K562 (cell line): ENCODE results near the gene OXT. TPM values are rescaled to one million over a fixed set of nuclear protein-coding genes. Genes with fewer than 3 reads are reported as not detected.
"Not testable (repeated sequence)": the region's sequence is repeated elsewhere in the genome, so short reads cannot be mapped to it uniquely, and the experiment has no call there.

Experiments
- ATF7 ChIP-seq: fragments of 450-650 bp; IDR thresholded peaks from 2 replicates; pipeline ENCODE4 v1.7.1; 2014; ENCODE audit warnings: mild to moderate bottlenecking, moderate library complexity
- CTBP1 ChIP-seq: fragments of 450-650 bp; IDR thresholded peaks from 2 replicates; pipeline ENCODE4 v1.6.1; 2016; ENCODE audit warnings: borderline replicate concordance
- DPF2 ChIP-seq: fragments of 450-650 bp; IDR thresholded peaks from 2 replicates; pipeline ENCODE4 v1.6.1; 2016
- EP400 ChIP-seq: fragments of 450-650 bp; IDR thresholded peaks from 2 replicates; pipeline ENCODE4 v1.6.1; 2017; ENCODE audit warnings: antibody characterized with exemption, mild to moderate bottlenecking, moderate library complexity
- FOXK2 ChIP-seq, 2 experiments: fragments of 450-650 bp; IDR thresholded peaks in 1 of 2; conservative IDR thresholded peaks in 1 of 2; 2 replicates each; pipeline ENCODE4 v1.6.1; 2016; ENCODE audit warnings: low read depth in 2 of 2, mild to moderate bottlenecking in 1 of 2
- KDM1A ChIP-seq, 2 experiments: fragments of 450-650 bp; IDR thresholded peaks; 2 replicates each; pipeline ENCODE4 v1.6.1; 2016; ENCODE audit warnings: mild to moderate bottlenecking in 2 of 2
- KLF16 ChIP-seq: IDR thresholded peaks from 2 replicates; pipeline ENCODE4 v1.6.1; 2016; ENCODE audit warnings: antibody characterized with exemption
- NCOR1 ChIP-seq: fragments of 450-650 bp; IDR thresholded peaks from 2 replicates; pipeline ENCODE4 v1.6.1; 2016; ENCODE audit warnings: mild to moderate bottlenecking, moderate library complexity
- RB1 ChIP-seq: fragments of 450-650 bp; IDR thresholded peaks from 2 replicates; pipeline ENCODE4 v1.6.1; 2017; ENCODE audit warnings: low read depth, mild to moderate bottlenecking
- polyA plus RNA-seq, 8 experiments: library from polyadenylated mRNA; depleted of rRNA in 4 of 8; stranded (reverse) in 5 of 8; unstranded in 3 of 8; fragments of >200 nt; fragmentation: Nextera tagmentation in 2 of 8; fragmentation: Illumina TruSeq in 1 of 8; extraction: Ambion mirVana in 2 of 8; extraction: Trizol in 1 of 8; gene quantifications; 2 replicates each; pipeline versions ENCODE4 v1.2.1 to v1.2.3, GENCODE V29; 2011 to 2014; ENCODE audit warnings: inconsistent platforms in 1 of 8, missing spikeins in 1 of 8
- total RNA-seq, 7 experiments: library from RNA; depleted of rRNA in 6 of 7; stranded (reverse); fragments of >200 nt in 6 of 7; fragmentation: Illumina TruSeq in 2 of 7; extraction: Trizol in 2 of 7; gene quantifications; 2 replicates each; pipeline versions ENCODE4 v1.2.1 to v1.2.3, GENCODE V29; 2011 to 2021; ENCODE audit warnings: low replicate concordance in 1 of 7
- TF ChIP-seq, protein P1 (sequence below), 3 experiments: IDR thresholded peaks in 2 of 3; conservative IDR thresholded peaks in 1 of 3; 2 replicates each; pipeline ENCODE4 v1.5.1; 2011 to 2012; ENCODE audit warnings: low read length in 3 of 3, mild to moderate bottlenecking in 3 of 3, control low read depth in 2 of 3, improper control_type of control experiment in 1 of 3, inconsistent platforms in 1 of 3, low read depth in 1 of 3, mixed read lengths in 1 of 3, moderate library complexity in 1 of 3; ENCODE audit not compliant: insufficient read depth in 2 of 3
- TF ChIP-seq, protein P2 (sequence below): sonication (generic); formaldehyde crosslinking; IDR thresholded peaks from 2 replicates; pipeline ENCODE4 v1.8.1; 2022; ENCODE audit warnings: missing genetic modification reagents
- TF ChIP-seq, protein P3 (sequence below), 2 experiments: fragments of 450-650 bp; formaldehyde crosslinking in 1 of 2; IDR thresholded peaks; 2 replicates each; pipeline versions ENCODE4 v1.4.0 to v1.6.1; 2014 to 2020; ENCODE audit warnings: mild to moderate bottlenecking in 2 of 2, borderline replicate concordance in 1 of 2, low read depth in 1 of 2
- TF ChIP-seq, protein P4 (sequence below): fragments of 450-650 bp; IDR thresholded peaks from 2 replicates; pipeline ENCODE4 v1.6.1; 2016; ENCODE audit warnings: missing biosample characterization, missing genetic modification characterization
- TF ChIP-seq, protein P5 (sequence below): fragments of 450-650 bp; formaldehyde crosslinking; IDR thresholded peaks from 2 replicates; pipeline ENCODE4 v1.4.0; 2022; ENCODE audit warnings: mild to moderate bottlenecking, moderate library complexity

The OXT gene
- total and polyA plus RNA-seq, 9 of the 15 experiments (the other 6 are each of a cell fraction or from before 2014, with no cell fraction given): not detected

DNA sequence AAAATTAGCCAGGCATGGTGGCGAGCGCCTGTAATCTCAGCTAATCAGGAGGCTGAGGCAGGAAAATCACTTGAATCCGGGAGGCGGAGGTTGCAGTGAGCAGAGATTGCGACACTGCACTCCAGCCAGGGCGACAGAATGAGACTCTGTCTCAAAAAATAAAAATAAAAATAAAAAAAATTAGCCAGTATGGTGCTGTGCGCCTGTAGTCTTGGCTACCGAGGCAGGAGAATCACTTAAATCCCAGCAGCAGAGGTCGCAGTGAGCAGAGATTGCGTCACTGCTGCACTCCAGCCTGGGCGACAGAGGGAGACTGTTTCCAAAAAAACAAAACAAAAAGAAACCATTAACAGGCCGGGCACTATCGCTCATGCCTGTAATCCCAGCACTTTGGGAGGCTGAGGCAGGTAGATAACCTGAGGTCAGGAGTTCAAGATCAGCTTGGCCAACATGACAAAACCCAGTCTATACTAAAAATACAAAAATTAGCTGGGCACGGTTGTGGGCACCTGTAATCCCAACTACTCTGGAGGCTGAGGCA lies 46.5 kb downstream of the OXT start (continued):
- TF ChIP-seq, protein P1, sequence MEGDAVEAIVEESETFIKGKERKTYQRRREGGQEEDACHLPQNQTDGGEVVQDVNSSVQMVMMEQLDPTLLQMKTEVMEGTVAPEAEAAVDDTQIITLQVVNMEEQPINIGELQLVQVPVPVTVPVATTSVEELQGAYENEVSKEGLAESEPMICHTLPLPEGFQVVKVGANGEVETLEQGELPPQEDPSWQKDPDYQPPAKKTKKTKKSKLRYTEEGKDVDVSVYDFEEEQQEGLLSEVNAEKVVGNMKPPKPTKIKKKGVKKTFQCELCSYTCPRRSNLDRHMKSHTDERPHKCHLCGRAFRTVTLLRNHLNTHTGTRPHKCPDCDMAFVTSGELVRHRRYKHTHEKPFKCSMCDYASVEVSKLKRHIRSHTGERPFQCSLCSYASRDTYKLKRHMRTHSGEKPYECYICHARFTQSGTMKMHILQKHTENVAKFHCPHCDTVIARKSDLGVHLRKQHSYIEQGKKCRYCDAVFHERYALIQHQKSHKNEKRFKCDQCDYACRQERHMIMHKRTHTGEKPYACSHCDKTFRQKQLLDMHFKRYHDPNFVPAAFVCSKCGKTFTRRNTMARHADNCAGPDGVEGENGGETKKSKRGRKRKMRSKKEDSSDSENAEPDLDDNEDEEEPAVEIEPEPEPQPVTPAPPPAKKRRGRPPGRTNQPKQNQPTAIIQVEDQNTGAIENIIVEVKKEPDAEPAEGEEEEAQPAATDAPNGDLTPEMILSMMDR (IDR thresholded peaks at IDR 0.05 in 2 of 3, conservative IDR thresholded peaks at IDR 0.05 in 1 of 3; ENCODE audit: insufficient read depth in 2 of 3, low read depth in 1 of 3, low read length in 3 of 3): peak; percentile 75 to 99 (median 99)
- TF ChIP-seq RB1 (peak; percentile 9; the same call in 1 of the 2 replicates), EP400 (0 out of 2 replicates have a peak, but pooled peaks have one; percentile 11), CTBP1 (peak; percentile 47; the same call in 1 of the 2 replicates), KDM1A (IDR thresholded peaks at IDR 0.05) (peak in 1 of 2 experiments; percentile 68), KLF16 (peak; percentile 28; the same call in 1 of the 2 replicates), ATF7 (peak; percentile 95), DPF2 (peak; percentile 37; the same call in 1 of the 2 replicates), NCOR1 (0 out of 2 replicates have a peak, but pooled peaks have one; percentile 12), FOXK2 (conservative IDR thresholded peaks at IDR 0.05 in 1 of 2, IDR thresholded peaks at IDR 0.05 in 1 of 2; ENCODE audit: low read depth in 2 of 2) (0 out of 4 replicates have a peak, but pooled peaks of 1 of the 2 experiments have one; percentile 15)
- TF ChIP-seq, protein P2, sequence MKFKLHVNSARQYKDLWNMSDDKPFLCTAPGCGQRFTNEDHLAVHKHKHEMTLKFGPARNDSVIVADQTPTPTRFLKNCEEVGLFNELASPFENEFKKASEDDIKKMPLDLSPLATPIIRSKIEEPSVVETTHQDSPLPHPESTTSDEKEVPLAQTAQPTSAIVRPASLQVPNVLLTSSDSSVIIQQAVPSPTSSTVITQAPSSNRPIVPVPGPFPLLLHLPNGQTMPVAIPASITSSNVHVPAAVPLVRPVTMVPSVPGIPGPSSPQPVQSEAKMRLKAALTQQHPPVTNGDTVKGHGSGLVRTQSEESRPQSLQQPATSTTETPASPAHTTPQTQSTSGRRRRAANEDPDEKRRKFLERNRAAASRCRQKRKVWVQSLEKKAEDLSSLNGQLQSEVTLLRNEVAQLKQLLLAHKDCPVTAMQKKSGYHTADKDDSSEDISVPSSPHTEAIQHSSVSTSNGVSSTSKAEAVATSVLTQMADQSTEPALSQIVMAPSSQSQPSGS (CRISPR knock-in tag): peak; percentile 78; the same call in 1 of the 2 replicates
- TF ChIP-seq, protein P3, sequence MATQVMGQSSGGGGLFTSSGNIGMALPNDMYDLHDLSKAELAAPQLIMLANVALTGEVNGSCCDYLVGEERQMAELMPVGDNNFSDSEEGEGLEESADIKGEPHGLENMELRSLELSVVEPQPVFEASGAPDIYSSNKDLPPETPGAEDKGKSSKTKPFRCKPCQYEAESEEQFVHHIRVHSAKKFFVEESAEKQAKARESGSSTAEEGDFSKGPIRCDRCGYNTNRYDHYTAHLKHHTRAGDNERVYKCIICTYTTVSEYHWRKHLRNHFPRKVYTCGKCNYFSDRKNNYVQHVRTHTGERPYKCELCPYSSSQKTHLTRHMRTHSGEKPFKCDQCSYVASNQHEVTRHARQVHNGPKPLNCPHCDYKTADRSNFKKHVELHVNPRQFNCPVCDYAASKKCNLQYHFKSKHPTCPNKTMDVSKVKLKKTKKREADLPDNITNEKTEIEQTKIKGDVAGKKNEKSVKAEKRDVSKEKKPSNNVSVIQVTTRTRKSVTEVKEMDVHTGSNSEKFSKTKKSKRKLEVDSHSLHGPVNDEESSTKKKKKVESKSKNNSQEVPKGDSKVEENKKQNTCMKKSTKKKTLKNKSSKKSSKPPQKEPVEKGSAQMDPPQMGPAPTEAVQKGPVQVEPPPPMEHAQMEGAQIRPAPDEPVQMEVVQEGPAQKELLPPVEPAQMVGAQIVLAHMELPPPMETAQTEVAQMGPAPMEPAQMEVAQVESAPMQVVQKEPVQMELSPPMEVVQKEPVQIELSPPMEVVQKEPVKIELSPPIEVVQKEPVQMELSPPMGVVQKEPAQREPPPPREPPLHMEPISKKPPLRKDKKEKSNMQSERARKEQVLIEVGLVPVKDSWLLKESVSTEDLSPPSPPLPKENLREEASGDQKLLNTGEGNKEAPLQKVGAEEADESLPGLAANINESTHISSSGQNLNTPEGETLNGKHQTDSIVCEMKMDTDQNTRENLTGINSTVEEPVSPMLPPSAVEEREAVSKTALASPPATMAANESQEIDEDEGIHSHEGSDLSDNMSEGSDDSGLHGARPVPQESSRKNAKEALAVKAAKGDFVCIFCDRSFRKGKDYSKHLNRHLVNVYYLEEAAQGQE (IDR thresholded peaks at IDR 0.05; ENCODE audit: borderline replicate concordance): peak; percentile 72; the same call in 1 of the 2 replicates
- TF ChIP-seq, protein P3 (CRISPR knock-in tag; IDR thresholded peaks at IDR 0.05; ENCODE audit: low read depth): not testable (repeated sequence)
- TF ChIP-seq, protein P4, sequence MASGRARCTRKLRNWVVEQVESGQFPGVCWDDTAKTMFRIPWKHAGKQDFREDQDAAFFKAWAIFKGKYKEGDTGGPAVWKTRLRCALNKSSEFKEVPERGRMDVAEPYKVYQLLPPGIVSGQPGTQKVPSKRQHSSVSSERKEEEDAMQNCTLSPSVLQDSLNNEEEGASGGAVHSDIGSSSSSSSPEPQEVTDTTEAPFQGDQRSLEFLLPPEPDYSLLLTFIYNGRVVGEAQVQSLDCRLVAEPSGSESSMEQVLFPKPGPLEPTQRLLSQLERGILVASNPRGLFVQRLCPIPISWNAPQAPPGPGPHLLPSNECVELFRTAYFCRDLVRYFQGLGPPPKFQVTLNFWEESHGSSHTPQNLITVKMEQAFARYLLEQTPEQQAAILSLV (tag): peak; percentile 90
- TF ChIP-seq, protein P5, sequence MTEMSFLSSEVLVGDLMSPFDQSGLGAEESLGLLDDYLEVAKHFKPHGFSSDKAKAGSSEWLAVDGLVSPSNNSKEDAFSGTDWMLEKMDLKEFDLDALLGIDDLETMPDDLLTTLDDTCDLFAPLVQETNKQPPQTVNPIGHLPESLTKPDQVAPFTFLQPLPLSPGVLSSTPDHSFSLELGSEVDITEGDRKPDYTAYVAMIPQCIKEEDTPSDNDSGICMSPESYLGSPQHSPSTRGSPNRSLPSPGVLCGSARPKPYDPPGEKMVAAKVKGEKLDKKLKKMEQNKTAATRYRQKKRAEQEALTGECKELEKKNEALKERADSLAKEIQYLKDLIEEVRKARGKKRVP (CRISPR knock-in tag): 0 out of 2 replicates have a peak, but pooled peaks have one; percentile 27
